ENCODE data around the gene CLDN4. TPM values are rescaled to one million over a fixed set of nuclear protein-coding genes. Genes with fewer than 3 reads are reported as not detected.

CLDN4 gene
- total and polyA plus RNA-seq, 5 donors from 2014 or later: 0.10 to 0.79 (median 0.29) TPM

- peak overlapping the region; percentile 36 to 87 (median 58) for H3K4me3 Mint-ChIP-seq
- Histone ChIP-seq H3K27ac (ENCODE audit: insufficient read depth, low read length, poor library complexity, severe bottlenecking) (no peak overlapping the region), H3K36me3 (ENCODE audit: control insufficient read depth, insufficient read depth, low read length) (no peaks in the 10 kb centered on the region), H3K27me3 (ENCODE audit: control insufficient read depth, insufficient read depth, low read length) (no peaks in the 10 kb centered on the region), H3K4me3 (ENCODE audit: low read depth, low read length) (no peak overlapping the region), H3K4me1 (ENCODE audit: control insufficient read depth, insufficient read depth, low read length, poor library complexity, severe bottlenecking) (peaks cover 9% of the 10 kb centered on the region), H3K9me3 (ENCODE audit: control insufficient read depth in 2 of 2, low read length in 2 of 2) (no peaks in the 10 kb centered on the region)
- H3K4me1 Mint-ChIP-seq: peaks cover 0 to 22% (median 14%) of the 10 kb centered on the region in 4 donors
- no peak for ATAC-seq (ENCODE audit: low read depth in 2 of 2)
- no peak for DNase-seq
- no peaks in the 10 kb centered on the region for H3K9me3 Mint-ChIP-seq
- no peaks in the 10 kb centered on the region for H3K36me3 Mint-ChIP-seq
- H3K27me3 Mint-ChIP-seq: no peaks in the 10 kb centered on the region
- no peak overlapping the region for H3K27ac Mint-ChIP-seq
These were observed 9.2 kb downstream of the CLDN4 start for GRCh38 chr7:73839743-73840714.

DNA sequence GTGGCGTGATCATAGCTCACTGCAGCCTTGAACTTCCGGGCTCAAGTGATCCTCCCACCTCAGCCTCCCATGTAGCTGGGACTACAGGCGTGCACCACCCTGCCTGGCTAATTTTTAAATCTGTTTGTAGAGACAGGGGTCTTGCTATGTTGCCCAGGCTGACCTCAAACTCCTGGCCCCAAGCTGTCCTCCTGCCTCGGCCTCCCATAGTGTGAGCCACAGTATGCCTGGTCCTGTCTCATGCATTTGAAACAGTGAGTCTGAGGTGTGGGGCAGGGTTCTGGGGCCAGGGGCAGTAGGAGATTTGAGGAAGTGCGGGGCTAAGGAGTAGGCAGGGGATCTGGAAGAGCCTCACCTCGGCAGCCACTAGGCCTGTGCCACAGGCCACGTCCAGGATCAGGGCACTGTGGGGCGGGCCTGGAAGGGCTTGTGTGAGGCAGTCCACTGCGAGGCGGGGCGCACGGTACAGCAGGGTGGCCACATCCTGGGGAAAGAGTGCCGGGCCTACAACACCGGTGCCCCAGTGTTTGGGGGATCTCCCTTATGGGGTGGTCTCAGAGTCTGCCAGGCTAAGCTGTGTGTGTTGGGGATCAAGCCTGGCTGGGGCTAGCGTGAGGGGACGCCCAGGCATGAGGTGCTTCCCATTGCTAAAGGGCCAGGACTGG, 10.1 kb downstream of the CLDN4 start:
- H3K4me3 ChIP-seq (ENCODE audit: low read depth, low read length): no peak overlapping the region
- H3K36me3 Mint-ChIP-seq: no peaks in the 10 kb centered on the region
- H3K4me1 ChIP-seq (ENCODE audit: control insufficient read depth, insufficient read depth, low read length, poor library complexity, severe bottlenecking): peaks cover 9% of the 10 kb centered on the region
- DNase-seq: no peak
- H3K9me3 Mint-ChIP-seq: no peaks in the 10 kb centered on the region
- no peak for ATAC-seq (ENCODE audit: low read depth in 2 of 2)
- no peaks in the 10 kb centered on the region for H3K27me3 ChIP-seq (ENCODE audit: control insufficient read depth, insufficient read depth, low read length)
- peak overlapping the region in 1 of 3 donors; percentile 44 for H3K27ac Mint-ChIP-seq
- no peaks in the 10 kb centered on the region for H3K36me3 ChIP-seq (ENCODE audit: control insufficient read depth, insufficient read depth, low read length)
- no peaks in the 10 kb centered on the region for H3K27me3 Mint-ChIP-seq
- H3K4me3 Mint-ChIP-seq: peak overlapping the region in 1 of 4 donors; percentile 65
- no peaks in the 10 kb centered on the region for H3K9me3 ChIP-seq (ENCODE audit: control insufficient read depth in 2 of 2, low read length in 2 of 2)
- H3K4me1 Mint-ChIP-seq: peaks cover 0 to 24% (median 16%) of the 10 kb centered on the region in 4 donors
- no peak overlapping the region for H3K27ac ChIP-seq (ENCODE audit: insufficient read depth, low read length, poor library complexity, severe bottlenecking)

GRCh38 chr7:73841689-73842066, 10.9 kb downstream of the CLDN4 start:
- no peak for ATAC-seq (ENCODE audit: low read depth in 2 of 2)
- peak overlapping the region; percentile 88 to 96 (median 90) for H3K4me3 Mint-ChIP-seq
- H3K9me3 ChIP-seq (ENCODE audit: control insufficient read depth in 2 of 2, low read length in 2 of 2): no peaks in the 10 kb centered on the region
- no peaks in the 10 kb centered on the region for H3K36me3 Mint-ChIP-seq
- H3K27me3 ChIP-seq (ENCODE audit: control insufficient read depth, insufficient read depth, low read length): no peaks in the 10 kb centered on the region
- H3K27ac Mint-ChIP-seq: peak overlapping the region in 1 of 3 donors; percentile 91
- H3K4me1 Mint-ChIP-seq: peaks cover 0 to 28% (median 16%) of the 10 kb centered on the region in 4 donors
- H3K36me3 ChIP-seq (ENCODE audit: control insufficient read depth, insufficient read depth, low read length): no peaks in the 10 kb centered on the region
- no peaks in the 10 kb centered on the region for H3K9me3 Mint-ChIP-seq
- H3K27me3 Mint-ChIP-seq: no peaks in the 10 kb centered on the region
- no peak overlapping the region for H3K4me3 ChIP-seq (ENCODE audit: low read depth, low read length)
- DNase-seq: no peak
- no peak overlapping the region for H3K27ac ChIP-seq (ENCODE audit: insufficient read depth, low read length, poor library complexity, severe bottlenecking)
- peaks cover 9% of the 10 kb centered on the region for H3K4me1 ChIP-seq (ENCODE audit: control insufficient read depth, insufficient read depth, low read length, poor library complexity, severe bottlenecking)

GRCh38 chr7:73842067-73842976, 11.5 kb downstream of the CLDN4 start, which contains the start of gene METTL27:
TSS of gene METTL27 (minus strand) at chr7:73842516. CDS start at chr7:73842140, 376 bp downstream.
- DNase-seq: peak; percentile 84 to 94 (median 88)
- Histone ChIP-seq H3K4me1 (ENCODE audit: control insufficient read depth, insufficient read depth, low read length, poor library complexity, severe bottlenecking) (peaks cover 9% of the 10 kb centered on the region), H3K4me3 (ENCODE audit: low read depth, low read length) (peak within 1 kb of the TSS; percentile 86), H3K27me3 (ENCODE audit: control insufficient read depth, insufficient read depth, low read length) (no peaks in the 10 kb centered on the region), H3K36me3 (ENCODE audit: control insufficient read depth, insufficient read depth, low read length) (no peaks in the 10 kb centered on the region), H3K9me3 (ENCODE audit: control insufficient read depth in 2 of 2, low read length in 2 of 2) (no peaks in the 10 kb centered on the region), H3K27ac (ENCODE audit: insufficient read depth, low read length, poor library complexity, severe bottlenecking) (peak within 1 kb of the TSS; percentile 51)
- Mint-ChIP-seq H3K4me3 (peak within 1 kb of the TSS; percentile 88 to 96 (median 90)), H3K27ac (peak within 1 kb of the TSS; percentile 75 to 96 (median 91)), H3K36me3 (no peaks in the 10 kb centered on the region), H3K9me3 (no peaks in the 10 kb centered on the region), H3K27me3 (no peaks in the 10 kb centered on the region), H3K4me1 (peaks cover 0 to 28% (median 16%) of the 10 kb centered on the region in 4 donors)
- ATAC-seq (ENCODE audit: low read depth in 2 of 2): peak; percentile 98

- Mint-ChIP-seq H3K4me3 (peak overlapping the region; percentile 51 to 84 (median 80)), H3K27me3 (no peaks in the 10 kb centered on the region), H3K36me3 (no peaks in the 10 kb centered on the region), H3K27ac (peak overlapping the region in 2 of 3 donors; percentile 9 to 22), H3K4me1 (peaks cover 0 to 33% (median 19%) of the 10 kb centered on the region in 4 donors), H3K9me3 (no peaks in the 10 kb centered on the region)
- Histone ChIP-seq H3K9me3 (ENCODE audit: control insufficient read depth in 2 of 2, low read length in 2 of 2) (no peaks in the 10 kb centered on the region), H3K27me3 (ENCODE audit: control insufficient read depth, insufficient read depth, low read length) (no peaks in the 10 kb centered on the region), H3K27ac (ENCODE audit: insufficient read depth, low read length, poor library complexity, severe bottlenecking) (no peak overlapping the region), H3K4me3 (ENCODE audit: low read depth, low read length) (no peak overlapping the region), H3K36me3 (ENCODE audit: control insufficient read depth, insufficient read depth, low read length) (no peaks in the 10 kb centered on the region), H3K4me1 (ENCODE audit: control insufficient read depth, insufficient read depth, low read length, poor library complexity, severe bottlenecking) (peaks cover 12% of the 10 kb centered on the region)
- ATAC-seq (ENCODE audit: low read depth in 2 of 2) (no peak), DNase-seq (peak in 1 of 3 donors; percentile 31)
These were observed 13.3 kb downstream of the CLDN4 start for GRCh38 chr7:73844131-73844547.

- Histone ChIP-seq H3K36me3 (ENCODE audit: control insufficient read depth, insufficient read depth, low read length) (no peaks in the 10 kb centered on the region), H3K27ac (ENCODE audit: insufficient read depth, low read length, poor library complexity, severe bottlenecking) (no peak overlapping the region), H3K4me1 (ENCODE audit: control insufficient read depth, insufficient read depth, low read length, poor library complexity, severe bottlenecking) (peaks cover 20% of the 10 kb centered on the region), H3K27me3 (ENCODE audit: control insufficient read depth, insufficient read depth, low read length) (no peaks in the 10 kb centered on the region), H3K4me3 (ENCODE audit: low read depth, low read length) (no peak overlapping the region), H3K9me3 (ENCODE audit: control insufficient read depth in 2 of 2, low read length in 2 of 2) (no peaks in the 10 kb centered on the region)
- Mint-ChIP-seq H3K4me3 (peak overlapping the region in 2 of 4 donors; percentile 1 to 71), H3K9me3 (no peaks in the 10 kb centered on the region), H3K27ac (peak overlapping the region in 1 of 3 donors; percentile 33), H3K36me3 (no peaks in the 10 kb centered on the region), H3K27me3 (no peaks in the 10 kb centered on the region), H3K4me1 (peaks cover 0 to 35% (median 22%) of the 10 kb centered on the region in 4 donors)
- DNase-seq (no peak), ATAC-seq (ENCODE audit: low read depth in 2 of 2) (no peak)
These were observed 14.2 kb downstream of the CLDN4 start for GRCh38 chr7:73844848-73845460.
